ENCODE measurements around the gene NOL4L.

NOL4L gene

GRCh38 chr20:32444474-32445220, 140.5 kb downstream of the NOL4L start:
- DNase-seq (ENCODE audit: low read depth): no peak

GRCh38 chr20:32443386-32443974, 141.7 kb downstream of the NOL4L start:
- no peak for DNase-seq (ENCODE audit: low read depth)

GRCh38 chr20:32442630-32443373, 142.3 kb downstream of the NOL4L start:
- no peak for DNase-seq (ENCODE audit: low read depth)

- no peak for DNase-seq (ENCODE audit: low read depth)
Observed at GRCh38 chr20:32441638-32442037, 143.5 kb downstream of the NOL4L start.

GRCh38 chr20:32440758-32441078, 144.4 kb downstream of the NOL4L start:
- no peak for DNase-seq (ENCODE audit: low read depth)

GRCh38 chr20:32440069-32440757, 144.9 kb downstream of the NOL4L start:
- DNase-seq (ENCODE audit: low read depth): no peak

- DNase-seq (ENCODE audit: low read depth): no peak
Observed at GRCh38 chr20:32439132-32439829, 145.9 kb downstream of the NOL4L start.

- DNase-seq (ENCODE audit: low read depth): no peak
Observed at GRCh38 chr20:32438331-32438858, 146.7 kb downstream of the NOL4L start.

- no peak for DNase-seq (ENCODE audit: low read depth)
Observed at GRCh38 chr20:32437391-32438074, 147.6 kb downstream of the NOL4L start.

- no peak for DNase-seq (ENCODE audit: low read depth)
Observed at GRCh38 chr20:32436968-32437367, 148.2 kb downstream of the NOL4L start.

- DNase-seq (ENCODE audit: low read depth): no peak
Observed at GRCh38 chr20:32436142-32436861, 148.8 kb downstream of the NOL4L start.

- no peak for DNase-seq (ENCODE audit: low read depth)
Observed at GRCh38 chr20:32435449-32436107, 149.6 kb downstream of the NOL4L start.

GRCh38 chr20:32434434-32434833, 150.7 kb downstream of the NOL4L start:
- DNase-seq (ENCODE audit: low read depth): no peak

GRCh38 chr20:32433311-32434021, 151.7 kb downstream of the NOL4L start:
- DNase-seq (ENCODE audit: low read depth): no peak

GRCh38 chr20:32432277-32432676, 152.9 kb downstream of the NOL4L start:
- no peak for DNase-seq (ENCODE audit: low read depth)

GRCh38 chr20:32431457-32431856, 153.7 kb downstream of the NOL4L start:
- DNase-seq (ENCODE audit: low read depth): no peak

GRCh38 chr20:32429745-32430360, 155.3 kb downstream of the NOL4L start:
- no peak for DNase-seq (ENCODE audit: low read depth)

GRCh38 chr20:32429343-32429742, 155.8 kb downstream of the NOL4L start:
- no peak for DNase-seq (ENCODE audit: low read depth)

- DNase-seq (ENCODE audit: low read depth): no peak
Observed at GRCh38 chr20:32427996-32428395, 157.1 kb downstream of the NOL4L start.

All from stimulated activated CD8-positive, alpha-beta memory T cell treated with anti-CD3 and anti-CD28 coated beads, Interleukin-15, amount 100 ng/mL, for 1 hour (primary cell).